Astrocyte (in vitro differentiated cells and primary cell): ENCODE data around the gene GPAT3.

ENCODE experiments used
- EZH2 ChIP-seq: IDR thresholded peaks from 2 replicates; pipeline ENCODE4 v1.6.1; 2012; ENCODE audit warnings: mild to moderate bottlenecking, low read length, inconsistent platforms; ENCODE audit not compliant: insufficient read depth
- TF ChIP-seq, protein P1 (sequence below): IDR thresholded peaks from 2 replicates; pipeline ENCODE4 v1.5.1; 2011; ENCODE audit warnings: low read depth, mild to moderate bottlenecking, inconsistent platforms, low read length, moderate library complexity; ENCODE audit not compliant: insufficient read depth

DNA sequence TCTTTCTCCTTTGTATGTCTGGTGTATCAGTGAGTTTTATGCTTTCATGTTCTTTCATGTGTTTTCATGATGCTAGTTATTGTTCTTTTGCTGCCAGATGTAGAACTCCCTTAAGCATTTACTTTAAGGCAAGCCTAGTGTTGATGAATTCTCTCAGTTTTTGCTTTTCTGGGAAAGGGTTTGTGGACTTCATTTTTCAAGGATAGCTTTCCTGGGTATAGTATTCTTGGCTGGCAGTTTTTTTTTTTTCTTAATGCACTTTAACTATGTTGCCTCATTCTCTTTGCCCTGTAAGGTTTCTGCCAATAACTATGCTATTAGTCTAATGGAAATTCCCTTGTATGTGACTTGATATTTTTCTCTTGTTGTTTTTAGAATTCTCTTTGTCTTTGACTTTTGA lies 77.1 kb downstream of the GPAT3 start:
- TF ChIP-seq, protein P1, sequence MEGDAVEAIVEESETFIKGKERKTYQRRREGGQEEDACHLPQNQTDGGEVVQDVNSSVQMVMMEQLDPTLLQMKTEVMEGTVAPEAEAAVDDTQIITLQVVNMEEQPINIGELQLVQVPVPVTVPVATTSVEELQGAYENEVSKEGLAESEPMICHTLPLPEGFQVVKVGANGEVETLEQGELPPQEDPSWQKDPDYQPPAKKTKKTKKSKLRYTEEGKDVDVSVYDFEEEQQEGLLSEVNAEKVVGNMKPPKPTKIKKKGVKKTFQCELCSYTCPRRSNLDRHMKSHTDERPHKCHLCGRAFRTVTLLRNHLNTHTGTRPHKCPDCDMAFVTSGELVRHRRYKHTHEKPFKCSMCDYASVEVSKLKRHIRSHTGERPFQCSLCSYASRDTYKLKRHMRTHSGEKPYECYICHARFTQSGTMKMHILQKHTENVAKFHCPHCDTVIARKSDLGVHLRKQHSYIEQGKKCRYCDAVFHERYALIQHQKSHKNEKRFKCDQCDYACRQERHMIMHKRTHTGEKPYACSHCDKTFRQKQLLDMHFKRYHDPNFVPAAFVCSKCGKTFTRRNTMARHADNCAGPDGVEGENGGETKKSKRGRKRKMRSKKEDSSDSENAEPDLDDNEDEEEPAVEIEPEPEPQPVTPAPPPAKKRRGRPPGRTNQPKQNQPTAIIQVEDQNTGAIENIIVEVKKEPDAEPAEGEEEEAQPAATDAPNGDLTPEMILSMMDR: no peak
- no peak for TF ChIP-seq EZH2
